ENCODE results near the gene CRTAC1. TPM values are rescaled to one million over a fixed set of nuclear protein-coding genes. Genes with fewer than 3 reads are reported as not detected.
A peak's percentile ranks its signal among the peaks of the same experiment; 100 is the strongest.

The CRTAC1 gene
- total RNA-seq, 1 donor from 2014 or later: 123 TPM

DNA sequence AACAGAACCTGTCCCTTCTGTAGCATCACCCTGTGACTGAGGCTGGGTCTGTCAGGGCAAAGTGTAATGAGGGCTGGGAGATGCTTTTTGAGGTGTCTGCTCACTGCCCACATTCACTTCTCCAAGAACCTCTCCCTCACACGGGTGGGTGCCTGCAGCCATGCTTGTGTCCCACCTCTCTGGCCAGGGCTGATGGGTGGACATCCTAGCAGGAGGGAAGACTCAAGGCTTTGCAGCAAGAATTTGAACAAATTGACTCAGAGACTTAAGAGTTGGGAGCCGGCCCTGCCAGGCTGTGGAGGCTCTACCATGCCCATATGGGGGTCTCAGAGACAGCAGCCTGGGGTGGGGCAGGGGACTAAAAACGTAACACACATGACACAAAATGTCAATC, 147.3 kb downstream of the CRTAC1 start:
- Histone ChIP-seq H3K4me3 (no peak overlapping the region), H3K27me3 (ENCODE audit: low read depth) (no peaks in the 10 kb centered on the region), H3K4me1 (peaks cover 5% of the 10 kb centered on the region), H3K9me3 (no peaks in the 10 kb centered on the region), H3K27ac (no peak overlapping the region), H3K36me3 (no peaks in the 10 kb centered on the region)
- TF ChIP-seq CTCF (IDR thresholded peaks at IDR 0.05): no peak
- intact Hi-C loops (cut with DNase I): no loop called here
- DNase-seq (no peak), ATAC-seq (no peak)

DNA sequence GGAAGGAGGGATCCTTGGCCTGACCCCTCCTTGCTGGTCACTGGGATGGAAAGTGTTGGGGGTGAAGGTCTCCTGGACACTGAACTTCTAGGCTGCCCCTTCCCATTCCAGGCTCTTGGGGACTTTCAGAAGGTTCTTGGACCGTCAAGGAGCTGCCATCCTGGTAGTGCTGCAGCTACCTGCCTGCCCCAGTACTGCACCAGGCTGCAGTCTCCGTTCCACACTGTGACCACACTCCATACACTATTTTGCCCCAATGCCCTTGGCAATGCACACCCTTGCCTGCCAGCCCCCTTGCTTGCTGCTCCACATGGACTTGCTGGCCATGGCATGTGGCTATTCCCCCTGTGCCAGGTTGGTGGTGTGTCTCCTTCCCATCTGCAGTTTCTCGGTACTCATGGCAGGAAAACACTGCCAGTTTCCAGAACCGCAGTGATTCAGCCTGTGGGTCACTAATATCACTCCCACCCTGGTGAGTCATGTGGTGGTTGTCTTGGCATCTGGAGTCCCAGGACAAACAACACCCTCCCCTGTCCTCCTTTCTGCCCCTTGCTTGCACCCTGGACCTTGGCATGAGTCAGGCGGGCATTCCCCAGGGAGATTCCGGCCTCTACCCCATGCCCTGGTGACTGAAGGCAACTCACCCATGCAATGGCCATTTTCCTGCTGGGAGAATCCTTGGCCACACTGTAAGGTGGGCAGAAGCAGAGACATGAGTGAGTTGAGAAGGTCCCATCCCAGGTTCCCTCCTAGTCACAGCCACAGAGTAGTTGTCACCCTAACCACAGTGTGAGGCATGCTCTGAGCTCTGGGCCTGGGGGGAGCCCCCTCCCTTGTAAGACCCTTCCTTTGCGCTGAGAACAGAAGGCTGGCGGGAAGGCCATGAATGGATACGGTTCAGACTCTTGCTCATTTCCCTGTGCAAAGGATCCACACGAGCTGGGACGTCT, 148.0 kb downstream of the CRTAC1 start:
- Histone ChIP-seq H3K9me3 (no peaks in the 10 kb centered on the region), H3K27me3 (ENCODE audit: low read depth) (no peaks in the 10 kb centered on the region), H3K36me3 (no peaks in the 10 kb centered on the region), H3K4me3 (no peak overlapping the region), H3K27ac (no peak overlapping the region), H3K4me1 (no peaks in the 10 kb centered on the region)
- intact Hi-C loops (cut with DNase I): no loop called here
- no peak for DNase-seq
- no peak for TF ChIP-seq CTCF (IDR thresholded peaks at IDR 0.05)
- peak; percentile 68 to 71 for ATAC-seq

GRCh38 chr10:97880109-97880508, 150.3 kb downstream of the CRTAC1 start:
- Histone ChIP-seq H3K36me3 (no peaks in the 10 kb centered on the region), H3K27ac (no peak overlapping the region), H3K9me3 (no peaks in the 10 kb centered on the region), H3K4me3 (no peak overlapping the region), H3K4me1 (no peaks in the 10 kb centered on the region), H3K27me3 (ENCODE audit: low read depth) (no peaks in the 10 kb centered on the region)
- no peak for TF ChIP-seq CTCF (IDR thresholded peaks at IDR 0.05)
- intact Hi-C loops (cut with DNase I): no loop called here
- DNase-seq: no peak
- no peak for ATAC-seq

DNA sequence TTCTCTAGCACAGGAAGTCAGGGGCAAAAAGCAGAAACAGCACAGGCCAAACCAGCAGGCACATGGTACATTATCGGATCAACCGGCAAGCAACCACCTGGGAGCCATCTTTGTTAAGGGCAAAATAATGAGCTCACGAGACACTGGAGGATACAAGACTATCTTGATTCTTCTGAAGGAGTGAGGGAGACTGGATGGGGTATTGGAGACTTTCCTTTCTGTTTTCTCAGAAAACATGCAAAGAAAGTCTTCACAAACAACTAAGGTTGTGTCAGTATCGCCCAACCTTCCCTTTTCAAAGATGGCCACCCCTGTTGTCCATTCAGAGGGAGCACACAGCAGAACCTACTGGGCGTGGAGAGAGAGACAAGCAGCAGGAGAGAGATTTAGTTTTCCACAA, 151.2 kb downstream of the CRTAC1 start:
- no peak for TF ChIP-seq CTCF (IDR thresholded peaks at IDR 0.05)
- Histone ChIP-seq H3K4me1 (no peaks in the 10 kb centered on the region), H3K4me3 (no peak overlapping the region), H3K36me3 (no peaks in the 10 kb centered on the region), H3K27me3 (ENCODE audit: low read depth) (no peaks in the 10 kb centered on the region), H3K9me3 (no peaks in the 10 kb centered on the region), H3K27ac (no peak overlapping the region)
- no peak for DNase-seq
- no peak for ATAC-seq
- intact Hi-C loops (cut with DNase I): no loop called here

DNA sequence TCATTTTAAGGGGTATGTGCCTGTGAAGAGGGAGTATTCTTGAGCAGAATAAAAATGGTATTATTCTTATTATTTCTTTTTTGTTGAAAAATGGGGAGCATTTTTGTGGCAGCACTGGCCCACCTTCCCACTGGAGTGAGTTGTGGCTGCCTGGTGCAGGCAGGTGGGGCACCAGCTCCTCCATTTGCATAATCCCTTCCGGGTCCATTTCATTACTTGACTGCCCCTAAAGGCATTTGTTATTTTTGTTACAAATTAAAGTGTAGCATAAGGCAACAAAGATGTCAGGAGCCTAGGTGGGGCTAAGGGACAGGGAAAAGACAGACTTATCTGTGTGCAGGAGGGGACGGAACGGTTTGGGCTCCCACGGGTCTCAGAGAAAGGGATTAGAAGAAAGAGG, 154.0 kb downstream of the CRTAC1 start:
- TF ChIP-seq CTCF (IDR thresholded peaks at IDR 0.05): no peak
- no peaks in the 10 kb centered on the region for H3K36me3 ChIP-seq
- ATAC-seq: no peak
- DNase-seq: no peak
- H3K27ac ChIP-seq: no peak overlapping the region
- no peak overlapping the region for H3K4me3 ChIP-seq
- H3K27me3 ChIP-seq (ENCODE audit: low read depth): no peaks in the 10 kb centered on the region
- H3K9me3 ChIP-seq: no peaks in the 10 kb centered on the region
- H3K4me1 ChIP-seq: no peaks in the 10 kb centered on the region
- intact Hi-C loops (cut with DNase I): no loop called here

All from lower lobe of right lung (tissue), 2 donors.